Measurements from ENCODE around the gene GNA12.
"Not testable (repeated sequence)": the region's sequence is repeated elsewhere in the genome, so short reads cannot be mapped to it uniquely, and the experiment has no call there.

The GNA12 gene

GRCh38 chr7:2864999-2865670 lies 21.0 kb upstream of the GNA12 start:
- peak; percentile 45 to 56 for DNase-seq (ENCODE audit: low read depth in 2 of 2)

- DNase-seq (ENCODE audit: low read depth in 2 of 2): no peak
These were observed 20.3 kb upstream of the GNA12 start for GRCh38 chr7:2864204-2864985.

GRCh38 chr7:2863461-2864066 lies 19.5 kb upstream of the GNA12 start:
- peak; percentile 50 to 59 for DNase-seq (ENCODE audit: low read depth in 2 of 2)

- DNase-seq (ENCODE audit: low read depth in 2 of 2): no peak
These were observed 18.8 kb upstream of the GNA12 start for GRCh38 chr7:2862831-2863361.

GRCh38 chr7:2861509-2861908 lies 17.4 kb upstream of the GNA12 start:
- DNase-seq (ENCODE audit: low read depth in 2 of 2): no peak

GRCh38 chr7:2860627-2861133 lies 16.6 kb upstream of the GNA12 start:
- DNase-seq (ENCODE audit: low read depth in 2 of 2): no peak

- no peak for DNase-seq (ENCODE audit: low read depth in 2 of 2)
These were observed 15.8 kb upstream of the GNA12 start for GRCh38 chr7:2859952-2860351.

GRCh38 chr7:2858621-2859020 lies 14.5 kb upstream of the GNA12 start:
- DNase-seq (ENCODE audit: low read depth in 2 of 2): no peak

GRCh38 chr7:2856388-2857169 lies 12.5 kb upstream of the GNA12 start:
- no peak for DNase-seq (ENCODE audit: low read depth in 2 of 2)

- no peak for DNase-seq (ENCODE audit: low read depth in 2 of 2)
These were observed 11.3 kb upstream of the GNA12 start for GRCh38 chr7:2855386-2855785.

GRCh38 chr7:2853552-2853951 lies 9.4 kb upstream of the GNA12 start:
- DNase-seq (ENCODE audit: low read depth in 2 of 2): not testable (repeated sequence)

- DNase-seq (ENCODE audit: low read depth in 2 of 2): no peak
These were observed 9.0 kb upstream of the GNA12 start for GRCh38 chr7:2853147-2853546.

- no peak for DNase-seq (ENCODE audit: low read depth in 2 of 2)
These were observed 7.4 kb upstream of the GNA12 start for GRCh38 chr7:2851497-2851896.

- DNase-seq (ENCODE audit: low read depth in 2 of 2): no peak
These were observed 6.0 kb upstream of the GNA12 start for GRCh38 chr7:2849941-2850766.

- DNase-seq (ENCODE audit: low read depth in 2 of 2): no peak
These were observed 1.0 kb upstream of the GNA12 start for GRCh38 chr7:2845034-2845592.

GRCh38 chr7:2843711-2844152 lies 376 bp downstream of the GNA12 start:
- DNase-seq (ENCODE audit: low read depth in 2 of 2): no peak

GRCh38 chr7:2843191-2843685 lies 870 bp downstream of the GNA12 start:
- DNase-seq (ENCODE audit: low read depth in 2 of 2): no peak

- DNase-seq (ENCODE audit: low read depth in 2 of 2): no peak
These were observed 2.2 kb downstream of the GNA12 start for GRCh38 chr7:2841907-2842306.

- no peak for DNase-seq (ENCODE audit: low read depth in 2 of 2)
These were observed 3.6 kb downstream of the GNA12 start for GRCh38 chr7:2840458-2840857.
